GM12891 (cell line): ENCODE measurements around the gene STX12.
"Not testable (repeated sequence)": the region's sequence is repeated elsewhere in the genome, so short reads cannot be mapped to it uniquely, and the experiment has no call there.

Experiments
- POLR2A ChIP-seq: IDR thresholded peaks from 2 replicates; pipeline ENCODE4 v1.6.1; 2011; ENCODE audit warnings: low read depth, low read length, control low read depth
- POLR2AphosphoS5 ChIP-seq: IDR thresholded peaks from 2 replicates; pipeline ENCODE4 v1.6.1; 2011; ENCODE audit warnings: low read depth, low read length, control low read depth

DNA sequence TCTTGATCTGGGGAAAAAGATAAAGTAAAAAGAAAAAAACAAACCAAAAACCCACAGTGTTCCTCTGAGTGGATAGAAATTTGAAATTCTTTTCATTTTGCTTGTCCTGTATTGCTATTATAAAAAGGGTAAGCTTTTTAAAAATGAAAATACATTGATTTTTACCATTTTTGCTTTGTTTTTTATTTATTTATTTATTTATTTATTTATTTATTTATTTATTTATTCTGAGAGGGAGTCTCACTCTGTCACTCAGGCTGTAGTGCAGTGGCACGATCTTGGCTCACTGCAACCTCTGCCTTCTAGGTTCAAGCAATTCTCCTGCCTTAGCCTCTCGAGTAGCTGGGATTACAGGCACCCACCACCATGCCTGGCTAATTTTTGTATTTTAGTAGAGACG, 35.1 kb downstream of the STX12 start:
- not testable (repeated sequence) for TF ChIP-seq POLR2A, POLR2AphosphoS5
